GM11168 (cell line): Measurements from ENCODE around the gene ATXN7L3B.

Source experiments
- in situ Hi-C: fragments of 300-500 bp; cut with MboI; formaldehyde crosslinking; loops from one replicate; pipeline ENCODE4 v1.12.0; 2022; ENCODE audit warnings: low sequenced_read_pairs; ENCODE audit not compliant: unreplicated experiment

The ATXN7L3B gene

GRCh38 chr12:74541074-74541473, 3.4 kb downstream of the ATXN7L3B start:
- in situ Hi-C loops, result no loop called here

GRCh38 chr12:74547249-74547648, 9.6 kb downstream of the ATXN7L3B start:
- in situ Hi-C loops, result no loop called here

- in situ Hi-C loops, result no loop called here
These were observed 13.7 kb downstream of the ATXN7L3B start for GRCh38 chr12:74551291-74551690.

- in situ Hi-C loops, result no loop called here
These were observed 14.6 kb downstream of the ATXN7L3B start for GRCh38 chr12:74552201-74552600.

- in situ Hi-C loops, result no loop called here
These were observed 22.1 kb downstream of the ATXN7L3B start for GRCh38 chr12:74559728-74560127.

- in situ Hi-C loops, result no loop called here
These were observed 26.3 kb downstream of the ATXN7L3B start for GRCh38 chr12:74563927-74564326.

- in situ Hi-C loops, result no loop called here
These were observed 40.9 kb downstream of the ATXN7L3B start for GRCh38 chr12:74578486-74578885.

GRCh38 chr12:74579446-74579845, 41.8 kb downstream of the ATXN7L3B start:
- in situ Hi-C loops, result no loop called here

GRCh38 chr12:74579981-74580380, 42.3 kb downstream of the ATXN7L3B start:
- in situ Hi-C loops, result no loop called here

- in situ Hi-C loops, result no loop called here
These were observed 43.8 kb downstream of the ATXN7L3B start for GRCh38 chr12:74581439-74581838.

GRCh38 chr12:74584483-74585062, 46.9 kb downstream of the ATXN7L3B start:
- in situ Hi-C loops, result no loop called here

GRCh38 chr12:74586251-74586650, 48.6 kb downstream of the ATXN7L3B start:
- in situ Hi-C loops, result no loop called here
